HG03103 (cell line): ENCODE data around the gene SUN5.

Experiments used
- ATAC-seq: cut with Tn5 transposase; IDR thresholded peaks from one replicate; pipeline ENCODE4 v1.9.1; 2021; ENCODE audit warnings: low read depth; ENCODE audit not compliant: unreplicated experiment

The SUN5 gene

DNA sequence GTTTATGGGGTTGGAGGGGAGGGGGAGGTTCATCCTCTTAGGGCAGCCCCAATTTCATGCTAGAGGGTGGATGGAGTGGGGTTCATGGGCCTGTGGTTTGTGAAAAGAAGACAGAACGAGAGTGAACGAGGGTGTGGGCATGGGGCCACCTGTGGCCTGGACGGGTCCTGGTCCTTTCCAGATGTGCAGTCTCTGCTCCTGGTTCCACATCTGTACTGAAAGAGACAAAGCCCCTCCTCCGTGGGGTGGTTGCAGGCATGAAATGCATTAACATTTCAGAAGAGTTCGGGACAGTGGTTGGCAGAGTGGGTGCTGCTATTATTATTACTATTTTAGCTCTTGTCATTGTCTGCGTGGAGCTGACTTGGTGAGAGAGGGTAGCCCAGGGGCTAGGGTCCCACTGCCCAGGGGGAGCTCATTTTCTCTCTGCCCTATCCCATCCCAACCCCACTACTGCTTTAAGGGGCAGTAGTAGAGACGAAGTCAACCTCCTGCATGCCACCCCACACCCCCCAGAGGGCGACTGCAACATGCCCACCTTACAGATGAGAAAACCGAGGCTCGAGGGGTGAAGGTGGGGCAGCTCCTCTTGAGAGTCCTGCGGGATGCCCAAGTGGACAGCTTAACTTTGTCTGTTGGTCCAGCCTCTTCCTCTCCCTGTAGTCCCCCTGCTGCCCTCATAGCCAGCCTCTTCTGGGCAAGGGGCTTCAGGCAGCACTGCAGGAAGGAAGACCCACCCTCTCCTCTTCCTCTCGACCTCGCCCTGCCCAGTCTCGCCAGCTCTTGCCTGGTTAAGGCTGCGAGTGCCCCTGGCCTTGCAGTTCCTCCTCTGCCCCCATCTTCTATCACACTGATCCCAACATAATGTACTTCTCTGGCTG lies 11.7 kb upstream of the SUN5 start:
- ATAC-seq: no peak

DNA sequence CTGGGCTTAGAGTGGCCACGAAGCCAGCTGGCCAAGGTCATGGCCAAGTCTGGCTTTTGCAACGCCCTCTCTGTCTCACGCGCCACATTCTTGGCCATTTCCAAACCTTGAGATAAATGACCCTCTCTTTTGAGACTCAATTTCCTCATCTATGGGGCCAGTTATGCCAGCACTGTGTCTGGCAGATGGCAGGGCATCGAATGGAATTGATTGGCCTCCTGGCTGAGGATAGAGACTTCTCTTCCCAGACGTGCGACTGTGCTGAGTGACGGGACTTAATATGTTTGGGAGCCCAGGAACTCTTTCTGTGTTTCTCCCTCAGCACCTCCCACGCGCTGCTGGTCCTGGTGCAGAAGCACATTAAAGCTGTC lies 10.9 kb upstream of the SUN5 start:
- ATAC-seq: no peak

DNA sequence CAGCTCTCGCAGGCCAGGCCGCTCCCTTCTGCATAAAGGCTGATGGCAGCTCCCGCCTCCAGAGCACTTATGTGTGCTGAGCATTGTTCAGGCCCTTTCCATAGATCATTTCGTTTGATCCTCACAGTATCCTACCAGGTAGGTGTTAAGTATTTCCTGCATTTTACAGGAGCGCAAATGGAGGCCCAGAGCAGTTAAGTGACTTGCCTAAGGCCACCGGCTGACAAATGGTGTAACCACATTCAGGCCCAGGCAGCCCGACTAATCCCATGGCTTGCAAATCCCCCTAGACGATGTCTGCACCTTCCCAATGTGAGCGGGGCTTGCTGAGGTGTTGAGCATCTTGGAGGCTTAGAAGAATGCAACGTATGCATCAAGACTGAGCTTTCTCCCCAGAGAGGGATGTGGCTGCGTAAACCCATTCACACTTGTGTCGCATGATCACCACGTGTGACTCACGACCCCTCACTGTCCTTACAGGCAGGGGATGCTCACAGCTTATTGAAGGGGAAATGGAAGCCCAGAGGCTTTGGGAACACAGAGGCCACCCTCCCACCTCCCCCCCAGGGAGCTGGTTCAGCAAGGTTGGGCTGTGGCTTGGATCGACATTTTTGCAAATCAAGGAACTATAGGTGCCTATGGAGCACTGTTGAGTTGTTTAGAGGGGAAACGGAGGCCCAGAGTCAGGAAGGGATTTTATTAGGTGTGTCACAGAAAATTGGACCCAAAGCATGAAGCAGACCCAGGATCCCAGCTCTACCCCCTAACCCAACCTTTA lies 10.3 kb upstream of the SUN5 start:
- ATAC-seq: no peak

DNA sequence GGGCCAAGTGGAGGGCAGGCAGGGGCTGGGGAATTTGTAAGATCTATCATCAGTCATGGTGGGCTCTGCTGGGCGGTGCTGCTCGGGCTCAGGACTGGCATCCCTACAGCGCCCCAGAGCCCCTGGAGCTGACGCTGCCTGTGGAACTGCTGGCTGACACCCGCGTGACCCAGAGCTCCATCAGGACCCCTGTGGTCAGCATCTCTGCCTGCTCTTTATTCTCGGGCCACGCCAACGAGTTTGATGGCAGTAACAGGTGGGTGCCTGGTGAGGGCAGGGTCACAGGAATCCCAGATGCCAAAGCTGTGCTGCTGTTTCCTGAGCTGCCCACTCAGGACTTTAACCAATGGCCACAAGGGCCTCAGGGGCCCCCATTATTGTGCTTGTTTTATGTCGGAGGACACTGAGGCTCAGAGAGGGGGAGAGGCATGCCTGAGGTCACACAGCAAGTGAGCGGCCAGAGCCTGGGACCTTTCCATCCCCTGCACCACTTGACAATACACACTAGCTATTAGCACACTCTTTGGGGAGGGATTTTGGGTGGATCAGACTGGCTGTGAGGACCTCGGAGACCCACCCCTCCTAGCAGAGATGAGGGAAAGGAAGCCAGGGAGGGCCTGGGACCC lies 9.6 kb upstream of the SUN5 start:
- ATAC-seq: no peak

DNA sequence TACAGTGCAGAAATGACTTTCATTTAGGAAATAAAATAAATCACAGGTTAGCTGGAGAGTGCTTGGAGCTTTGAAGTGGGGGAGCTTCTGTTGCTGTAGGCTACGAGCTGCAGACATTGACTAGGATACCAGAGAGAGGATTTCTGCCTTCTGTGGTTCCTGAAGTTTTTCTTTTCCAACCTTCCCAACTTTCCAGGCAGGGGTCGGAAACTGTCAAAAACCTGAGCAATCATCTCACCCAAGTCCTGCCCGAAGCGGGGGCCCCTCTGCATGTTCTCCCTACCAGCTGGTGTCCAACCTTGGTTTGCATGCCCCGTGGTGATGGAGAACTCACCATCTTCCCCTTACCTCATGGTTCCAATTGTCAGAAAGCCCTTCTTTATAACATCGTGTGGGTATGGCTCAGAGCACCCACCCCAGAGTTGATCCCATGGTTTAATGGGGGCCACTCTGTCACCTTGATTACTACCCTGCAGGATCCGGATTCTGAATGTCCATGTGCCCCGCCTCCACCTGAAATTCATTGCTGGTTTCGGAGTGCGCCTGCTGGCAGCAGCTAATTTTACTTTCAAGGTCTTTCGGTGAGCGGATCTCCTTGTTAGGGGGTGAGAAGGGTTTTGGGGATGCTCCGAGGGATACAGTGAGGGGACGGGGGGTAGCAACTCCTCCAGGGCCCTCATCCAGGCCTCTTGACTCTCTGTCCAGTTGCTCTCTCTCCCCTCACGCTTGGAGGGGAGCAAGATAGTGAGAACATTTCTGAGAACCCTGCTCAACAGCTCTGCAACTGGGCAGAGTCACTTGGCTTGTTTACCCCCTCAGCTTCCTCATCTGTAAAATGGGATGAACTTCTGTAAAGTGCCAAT lies 8.3 kb upstream of the SUN5 start:
- ATAC-seq: no peak

DNA sequence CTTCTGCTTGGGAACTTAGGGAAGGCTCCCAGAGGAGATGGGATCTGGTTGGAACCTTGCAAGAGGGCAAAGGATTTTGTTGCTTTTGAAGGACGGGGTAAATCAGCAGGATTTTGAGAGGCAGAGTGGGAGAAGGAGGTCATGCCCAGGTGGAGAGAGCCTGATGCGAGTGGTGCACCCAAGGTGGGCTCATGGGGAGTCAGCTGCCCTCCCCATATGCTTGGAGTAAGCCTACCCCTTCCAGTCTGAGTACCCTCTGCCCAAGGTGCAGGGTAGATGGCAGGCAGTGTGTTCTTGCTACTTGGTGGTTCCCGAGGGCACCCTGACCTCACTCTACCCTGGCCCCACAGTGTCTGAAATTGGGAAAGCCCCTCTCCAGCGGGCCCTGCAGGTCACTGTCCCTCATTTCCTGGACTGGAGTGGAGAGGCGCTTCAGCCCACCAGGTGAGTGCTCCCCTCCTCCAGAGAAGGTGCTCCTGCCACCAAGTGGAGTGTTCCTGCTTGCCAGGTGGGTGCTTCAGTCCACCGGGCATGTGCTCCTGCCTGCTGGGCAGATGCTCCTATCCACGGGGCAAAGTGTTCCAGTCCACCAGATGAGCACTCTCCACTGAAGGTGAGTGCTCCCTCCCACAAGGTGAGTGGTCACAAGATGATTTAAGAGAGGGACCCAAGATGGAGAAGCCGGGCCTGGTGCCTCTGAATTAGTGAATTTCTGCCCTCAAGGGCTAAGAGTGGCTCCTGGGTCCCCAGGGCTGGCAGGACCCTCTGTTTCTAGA lies 6.6 kb upstream of the SUN5 start:
- no peak for ATAC-seq

DNA sequence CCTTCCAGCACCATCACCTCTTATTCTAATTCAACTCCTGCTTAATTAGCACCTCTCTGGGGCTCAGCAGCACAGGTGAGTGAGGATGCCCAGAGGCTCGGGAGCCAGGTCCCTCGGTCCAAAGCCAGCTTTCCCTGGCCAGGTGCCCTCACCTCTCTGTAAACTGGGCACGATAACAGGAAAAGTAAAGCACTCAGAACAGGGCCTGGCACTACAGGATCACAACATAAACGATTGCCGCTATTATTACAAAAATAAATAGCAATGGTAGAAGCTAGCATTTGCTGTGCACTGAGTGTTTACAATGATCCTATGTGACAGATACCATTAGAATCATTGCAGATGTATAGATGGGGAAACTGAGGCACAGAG lies 5.9 kb upstream of the SUN5 start:
- no peak for ATAC-seq

DNA sequence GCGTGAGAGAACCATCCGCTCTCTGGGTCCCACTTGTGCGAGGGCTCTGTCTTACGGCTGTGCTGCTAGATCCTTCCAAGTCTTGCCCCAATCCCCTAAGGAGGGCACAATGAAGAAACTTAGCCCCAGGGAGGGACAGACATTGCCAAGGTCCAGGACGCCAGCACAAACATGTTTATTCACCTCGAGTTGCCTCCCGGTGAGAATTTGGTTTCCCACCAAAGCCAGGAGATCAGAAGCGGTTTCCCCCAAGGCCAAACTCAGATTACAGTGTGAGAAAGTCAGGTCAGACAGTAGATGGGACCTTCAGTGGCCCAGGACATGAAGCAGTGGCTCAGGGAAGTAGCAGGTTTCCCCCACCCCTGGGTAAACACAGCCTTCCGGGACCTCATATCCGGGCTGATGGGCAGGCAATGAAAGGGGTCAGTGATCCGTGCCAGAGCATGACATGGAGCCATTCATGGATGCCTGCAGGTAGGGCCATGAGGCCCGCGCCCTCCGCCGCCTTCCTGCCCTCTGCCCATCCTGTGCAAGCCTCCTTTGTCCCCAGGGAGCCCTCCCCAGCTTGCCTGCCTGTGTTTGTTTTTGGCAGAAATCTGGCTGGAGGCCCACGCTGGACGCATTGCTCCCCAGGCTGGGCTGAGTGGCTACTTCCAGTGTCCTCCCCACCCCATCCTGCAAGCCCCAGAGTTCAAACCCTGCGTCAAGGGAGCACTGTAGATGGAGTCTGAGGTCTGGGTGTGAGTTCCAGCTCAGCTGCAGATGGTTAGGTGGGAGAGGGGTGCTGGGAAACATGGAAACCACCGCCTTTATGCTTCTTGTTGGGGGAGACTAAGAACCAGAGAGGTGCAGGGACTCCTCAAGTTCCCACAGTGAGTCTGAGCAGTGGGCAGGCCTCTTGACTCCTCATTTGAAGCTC lies 5.2 kb upstream of the SUN5 start:
- ATAC-seq: no peak

DNA sequence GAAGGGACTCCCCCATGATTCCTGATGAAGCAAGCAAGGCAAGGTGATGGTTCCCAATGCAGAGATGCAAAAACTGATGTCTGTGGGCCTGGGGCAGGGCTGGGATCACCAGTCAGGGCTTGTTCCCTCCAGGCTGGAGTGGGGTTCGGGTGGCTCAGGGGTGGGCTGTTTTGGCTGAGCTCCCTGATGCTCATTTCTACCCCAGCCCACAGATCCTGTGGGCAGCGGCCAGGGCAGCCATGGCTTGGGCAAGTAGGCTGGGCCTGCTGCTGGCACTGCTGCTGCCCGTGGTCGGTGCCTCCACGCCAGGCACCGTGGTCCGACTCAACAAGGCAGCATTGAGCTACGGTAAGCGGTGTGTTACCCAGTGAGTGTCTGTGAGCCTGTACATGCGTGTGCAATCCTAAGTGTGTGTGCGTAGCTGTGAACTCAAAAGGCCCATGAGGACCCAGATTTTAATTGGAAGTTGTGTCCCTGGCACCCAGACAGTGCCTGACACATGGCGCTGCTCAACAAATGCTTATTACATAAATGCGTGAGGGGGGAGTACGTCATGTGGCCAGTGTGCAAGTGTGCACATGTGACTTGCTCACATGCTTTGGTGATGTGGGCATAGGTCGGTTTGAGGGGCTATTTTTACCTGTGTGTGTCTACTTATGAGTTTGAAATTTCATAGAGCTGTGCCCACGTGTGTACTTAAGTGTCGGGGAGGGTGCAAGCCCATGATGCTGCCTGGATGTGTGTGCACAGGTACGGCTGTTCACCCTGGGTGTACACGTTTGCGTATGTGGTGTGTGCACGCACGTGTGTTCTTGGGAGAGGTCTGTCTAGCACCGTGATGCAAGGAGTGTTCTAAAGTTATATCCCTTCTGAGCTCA lies 4.3 kb upstream of the SUN5 start:
- ATAC-seq: no peak

DNA sequence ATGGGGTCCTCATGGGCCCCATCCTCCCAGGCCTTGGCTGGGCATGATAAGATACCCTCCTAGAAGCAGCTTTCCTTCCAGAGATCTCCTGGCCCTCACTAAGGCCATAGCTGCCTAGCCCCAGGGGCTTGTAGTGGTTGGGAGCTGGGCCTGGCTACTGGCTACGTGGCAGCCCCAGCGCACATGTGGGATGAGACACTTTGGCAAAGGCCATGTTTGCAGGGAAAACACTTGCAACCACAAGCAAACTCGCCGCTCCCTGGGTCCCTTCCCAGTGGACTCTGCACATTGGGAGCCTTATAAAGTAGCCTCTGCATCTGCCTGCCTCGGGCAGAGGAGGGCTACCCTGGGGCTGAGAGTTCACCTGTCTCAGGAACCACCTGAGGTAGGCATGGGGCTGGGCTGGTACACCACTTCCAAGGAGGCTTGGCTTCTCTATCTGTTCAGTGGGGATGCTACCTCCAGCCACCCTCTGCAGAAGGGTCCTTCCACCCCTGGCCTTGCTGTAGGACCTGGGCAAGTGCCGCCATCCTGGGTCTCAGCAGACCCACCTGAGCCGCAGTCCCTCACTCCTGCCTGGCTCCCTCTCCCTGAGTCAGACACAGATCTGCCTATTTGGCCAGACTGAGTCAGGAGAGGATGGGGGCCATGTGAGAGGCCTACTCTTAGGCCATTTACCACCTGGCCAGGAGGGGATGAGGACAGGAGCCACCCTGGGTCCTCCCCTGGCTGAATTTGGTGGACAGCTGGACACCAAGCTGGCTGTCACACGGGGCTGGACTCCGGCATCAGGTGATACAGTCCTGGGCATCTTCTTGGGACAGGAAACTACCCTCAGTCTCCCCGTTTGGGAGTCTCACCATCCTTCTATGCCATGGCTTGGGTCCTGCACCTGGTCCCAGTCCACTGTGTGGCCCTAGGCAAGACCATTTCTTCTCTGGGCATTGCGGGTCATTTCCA lies 3.4 kb upstream of the SUN5 start, which contains the start of gene BPIFB2:
Gene BPIFB2, plus strand, starts transcription at position 329 of the 960 bp plus-strand sequence. CDS start 871 bp downstream, outside the sequence.
- ATAC-seq: no peak

DNA sequence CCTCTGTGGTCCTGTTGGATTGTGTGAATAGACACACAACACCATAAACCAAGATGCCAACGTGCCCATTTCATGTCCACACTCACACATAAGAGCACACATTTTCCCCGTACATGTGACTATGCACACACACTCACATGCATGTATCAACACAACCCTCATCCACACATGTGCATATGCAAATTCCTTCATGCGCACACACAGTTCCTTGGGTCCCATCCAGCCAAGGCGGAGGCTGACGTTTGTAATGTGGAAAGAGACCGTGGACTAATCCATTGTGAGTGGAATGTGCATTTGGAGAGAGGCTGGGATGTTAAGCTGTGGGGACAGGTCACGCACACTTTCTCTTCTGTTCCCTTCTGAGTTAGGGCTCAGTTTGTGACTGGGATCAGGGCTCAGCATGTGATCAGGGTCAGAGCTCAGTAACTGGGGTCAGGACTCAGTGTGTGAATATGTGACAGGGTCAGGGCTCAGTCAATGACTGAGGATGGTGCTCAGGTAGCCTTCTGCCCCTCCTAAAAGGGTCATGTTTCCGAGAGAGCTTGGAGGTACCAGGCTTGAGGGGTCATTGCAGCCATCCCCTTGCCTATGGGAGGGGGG lies 2.6 kb upstream of the SUN5 start:
- no peak for ATAC-seq

DNA sequence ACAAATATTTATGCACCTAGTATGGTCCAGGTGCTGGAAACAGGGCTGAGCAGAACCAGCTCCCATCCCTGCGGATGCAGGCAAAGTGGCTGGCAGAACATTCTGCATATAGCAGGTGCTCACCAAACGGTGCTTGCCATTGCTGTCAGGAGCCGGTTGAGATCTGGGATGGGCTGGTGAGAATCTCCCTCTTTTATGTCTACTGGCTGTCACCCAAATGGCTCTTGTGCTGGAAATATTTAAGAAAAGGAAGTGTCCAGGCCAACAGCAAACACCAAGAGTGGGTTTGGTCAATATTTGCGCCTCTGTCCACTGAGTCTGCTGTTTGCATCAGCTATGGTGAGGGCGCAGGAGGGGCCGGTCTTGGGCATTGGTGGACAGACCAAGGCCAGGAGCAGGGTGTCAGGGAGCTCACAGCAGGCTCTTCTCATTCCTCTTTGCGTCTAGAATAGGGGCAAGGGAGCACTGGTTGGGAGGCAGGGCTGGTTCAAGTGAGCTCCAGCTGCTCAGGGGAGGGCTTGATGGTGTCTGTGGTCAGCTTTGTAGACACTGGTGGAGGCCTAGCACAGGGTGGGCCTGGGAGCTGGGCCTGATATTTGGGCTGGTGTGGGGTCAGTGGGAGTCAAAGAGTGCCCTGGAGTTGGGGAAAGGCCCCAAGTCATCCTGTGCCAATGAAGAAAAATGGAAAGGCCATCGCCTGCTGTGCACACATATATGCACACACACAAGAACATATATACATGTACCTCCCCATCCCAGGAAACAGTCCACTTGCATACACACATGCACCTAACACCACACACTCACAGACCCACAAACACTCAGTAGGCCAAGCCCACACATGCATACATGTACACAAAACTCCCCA lies 1.9 kb upstream of the SUN5 start:
- ATAC-seq: no peak

DNA sequence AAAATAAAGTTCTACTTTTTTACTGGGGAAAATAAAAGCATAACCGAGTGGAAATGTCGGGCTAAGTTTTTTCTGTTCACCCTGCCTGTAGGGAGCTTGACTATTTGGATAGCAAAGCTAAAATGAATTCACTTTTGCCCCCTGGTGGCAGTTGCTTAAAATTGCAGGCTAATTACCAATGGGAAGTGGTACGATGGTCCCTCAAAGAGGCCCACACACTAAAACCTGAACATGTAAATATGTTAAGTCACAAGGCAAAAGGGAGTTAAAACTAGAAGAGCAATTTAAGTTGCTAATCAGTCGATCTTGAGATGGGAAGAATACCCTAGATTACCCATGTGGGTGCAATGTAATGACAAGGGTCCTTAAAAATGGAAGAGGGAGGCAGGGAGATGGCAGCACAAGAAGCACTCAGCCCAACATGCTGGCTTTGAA lies 916 bp upstream of the SUN5 start:
- no peak for ATAC-seq

DNA sequence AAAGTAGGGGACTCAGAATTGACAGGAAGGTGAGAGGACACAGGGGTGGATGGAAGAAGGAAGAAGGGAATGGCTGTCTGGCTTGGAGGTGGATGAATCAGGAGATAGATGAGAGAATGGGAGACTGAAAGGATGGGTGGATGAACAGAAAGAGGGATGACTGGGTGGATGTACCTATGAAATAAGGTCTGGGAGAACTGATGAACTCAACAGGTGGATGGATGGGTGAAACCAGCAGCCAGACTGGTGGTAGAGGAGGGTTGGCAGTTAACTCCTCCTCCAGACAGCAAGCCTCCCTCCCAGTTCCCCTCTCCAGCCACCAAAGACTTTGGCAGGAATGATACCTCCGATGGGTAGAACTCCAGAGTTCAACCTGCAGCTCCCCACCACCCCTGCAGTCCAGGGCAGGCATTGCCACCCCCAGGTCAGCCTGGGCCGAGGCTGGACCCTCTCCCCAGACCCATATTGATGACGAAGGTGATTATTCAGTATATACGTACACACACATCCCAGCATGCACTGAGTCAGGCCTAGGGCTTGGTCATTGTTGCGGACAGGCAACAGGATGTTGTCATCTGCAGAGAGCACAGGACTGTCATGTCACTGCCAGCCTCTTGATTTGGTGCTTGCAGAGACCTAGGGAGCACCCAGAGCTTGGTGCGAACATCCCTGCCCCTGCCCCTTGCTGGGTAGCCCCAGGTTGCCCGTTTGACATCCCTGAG lies 2.0 kb downstream of the SUN5 start:
- no peak for ATAC-seq
